OCI-M2 (cell line): Measurements from ENCODE around the gene SOX8.
"Not testable (repeated sequence)": the region's sequence is repeated elsewhere in the genome, so short reads cannot be mapped to it uniquely, and the experiment has no call there.

ENCODE experiments used
- DNase-seq: peaks from one replicate; lab custom pipeline; 2025; ENCODE audit not compliant: unreplicated experiment; lab: John Stamatoyannopoulos, UW

SOX8 gene

GRCh38 chr16:981695-982144, at the start of gene SOX8:
TSS of gene SOX8 (plus strand) at chr16:981770. CDS start at chr16:981923, 153 bp downstream.
- no peak for DNase-seq

- no peak for DNase-seq
Measured at GRCh38 chr16:932831-933330, 48.7 kb upstream of the SOX8 start.

GRCh38 chr16:933581-933980, 48.0 kb upstream of the SOX8 start:
- DNase-seq: no peak

- DNase-seq: no peak
Measured at GRCh38 chr16:934178-934577, 47.4 kb upstream of the SOX8 start.

- DNase-seq: no peak
Measured at GRCh38 chr16:935684-936083, 45.9 kb upstream of the SOX8 start.

GRCh38 chr16:937311-937710, 44.3 kb upstream of the SOX8 start:
- DNase-seq: no peak

- DNase-seq: no peak
Measured at GRCh38 chr16:937723-938122, 43.8 kb upstream of the SOX8 start.

GRCh38 chr16:938136-938535, 43.4 kb upstream of the SOX8 start:
- no peak for DNase-seq

- DNase-seq: no peak
Measured at GRCh38 chr16:938752-939151, 42.8 kb upstream of the SOX8 start.

GRCh38 chr16:939311-939710, 42.3 kb upstream of the SOX8 start:
- DNase-seq: no peak

GRCh38 chr16:939941-940340, 41.6 kb upstream of the SOX8 start:
- DNase-seq: no peak

GRCh38 chr16:942436-943060, 39.0 kb upstream of the SOX8 start:
- no peak for DNase-seq

- DNase-seq: no peak
Measured at GRCh38 chr16:943971-944370, 37.6 kb upstream of the SOX8 start.

GRCh38 chr16:945271-946047, 36.1 kb upstream of the SOX8 start:
- DNase-seq: no peak

- DNase-seq: no peak
Measured at GRCh38 chr16:946048-946395, 35.5 kb upstream of the SOX8 start.

- no peak for DNase-seq
Measured at GRCh38 chr16:947255-947921, 34.2 kb upstream of the SOX8 start.

GRCh38 chr16:947922-948303, 33.7 kb upstream of the SOX8 start:
- DNase-seq: not testable (repeated sequence)

GRCh38 chr16:948767-949166, 32.8 kb upstream of the SOX8 start:
- DNase-seq: not testable (repeated sequence)

- DNase-seq: not testable (repeated sequence)
Measured at GRCh38 chr16:950733-951573, 30.6 kb upstream of the SOX8 start.

GRCh38 chr16:951660-952301, 29.8 kb upstream of the SOX8 start:
- DNase-seq: no peak

GRCh38 chr16:952321-952720, 29.2 kb upstream of the SOX8 start:
- DNase-seq: no peak
